Fibroblast of lung (primary cell): ENCODE measurements around the gene ARL5B. TPM values are rescaled to one million over a fixed set of nuclear protein-coding genes. Genes with fewer than 3 reads are reported as not detected.

Experiments used
- DNase-seq, 2 donors: peaks; one replicate each; pipeline versions ENCODE4 v3.0.0 to v3.0.0-alpha.2; 2010; ENCODE audit warnings: low read depth in 2 of 2
- H2AFZ ChIP-seq: 2 replicates; pipeline ENCODE4 v1.5.1; 2012; ENCODE audit warnings: low read length, control low read depth, inconsistent platforms
- H3K27ac ChIP-seq: 2 replicates; pipeline ENCODE4 v1.5.1; 2011; ENCODE audit warnings: low read length, control low read depth; ENCODE audit not compliant: insufficient read depth
- H3K27me3 ChIP-seq: 2 replicates; pipeline ENCODE4 v1.5.1; 2011; ENCODE audit warnings: mild to moderate bottlenecking, low read length; ENCODE audit not compliant: control insufficient read depth, insufficient read depth
- H3K36me3 ChIP-seq: 2 replicates; pipeline ENCODE4 v1.5.1; 2011; ENCODE audit warnings: low read length; ENCODE audit not compliant: control insufficient read depth, insufficient read depth
- H3K4me1 ChIP-seq: 2 replicates; pipeline ENCODE4 v1.5.1; 2011; ENCODE audit warnings: low read length; ENCODE audit not compliant: control insufficient read depth, insufficient read depth; ENCODE audit errors: extremely low read depth
- H3K4me2 ChIP-seq: 2 replicates; pipeline ENCODE4 v1.5.1; 2011; ENCODE audit warnings: low read length, control low read depth; ENCODE audit not compliant: insufficient read depth; ENCODE audit errors: extremely low read depth
- H3K4me3 ChIP-seq, 4 experiments: fragments of 200-600 bp in 1 of 4; sonication (generic) in 1 of 4; replicated peaks in 1 of 4; 2 replicates each; pipeline ENCODE4 v1.5.1; 2011 to 2016; ENCODE audit warnings: low read length in 4 of 4, low read depth in 3 of 4, mild to moderate bottlenecking in 3 of 4, control low read depth in 2 of 4, inconsistent platforms in 1 of 4, mixed read lengths in 1 of 4; ENCODE audit not compliant: insufficient read depth in 1 of 4; ENCODE audit errors: control extremely low read depth in 1 of 4
- H3K79me2 ChIP-seq: 2 replicates; pipeline ENCODE4 v1.5.1; 2012; ENCODE audit warnings: mild to moderate bottlenecking, low read length, inconsistent platforms; ENCODE audit not compliant: control insufficient read depth, insufficient read depth
- H3K9ac ChIP-seq: 2 replicates; pipeline ENCODE4 v1.5.1; 2011; ENCODE audit warnings: mild to moderate bottlenecking, low read length, control low read depth; ENCODE audit not compliant: insufficient read depth
- H3K9me3 ChIP-seq: 2 replicates; pipeline ENCODE4 v1.5.1; 2012; ENCODE audit warnings: low read depth, low read length; ENCODE audit not compliant: control insufficient read depth, insufficient read depth
- H4K20me1 ChIP-seq: 2 replicates; pipeline ENCODE4 v1.5.1; 2011; ENCODE audit warnings: low read length; ENCODE audit not compliant: control insufficient read depth, insufficient read depth; ENCODE audit errors: extremely low read depth
- EZH2 ChIP-seq: IDR thresholded peaks from 2 replicates; pipeline ENCODE4 v1.5.1; 2012; ENCODE audit warnings: low read length, control low read depth, mild to moderate bottlenecking; ENCODE audit errors: missing control alignments
- polyA plus RNA-seq, 2 donors: library from polyadenylated mRNA; depleted of rRNA in 1 of 2; stranded (reverse) in 1 of 2; unstranded in 1 of 2; fragments of >200 nt; gene quantifications; 2 replicates each; pipeline ENCODE4 v1.2.1, GENCODE V29; 2011 to 2012; ENCODE audit warnings: missing spikeins in 1 of 2
- total RNA-seq: library from RNA; depleted of rRNA; stranded (reverse); fragments of >200 nt; gene quantifications from 2 replicates; pipeline ENCODE4 v1.2.1, GENCODE V29; 2014
- TF ChIP-seq, protein P1 (sequence below), 2 donors: IDR thresholded peaks in 1 of 2; conservative IDR thresholded peaks in 1 of 2; 1 replicate in 1 of 2; 2 replicates in 1 of 2; pipeline ENCODE4 v1.5.1; 2011 to 2012; ENCODE audit warnings: low read length in 2 of 2, control low read depth in 1 of 2, inconsistent platforms in 1 of 2, low read depth in 1 of 2, mild to moderate bottlenecking in 1 of 2

Gene ARL5B
- total and polyA plus RNA-seq, 2 donors (not counting 1 experiment from before 2014, with no cell fraction given), result 8.7 to 8.8 TPM

DNA sequence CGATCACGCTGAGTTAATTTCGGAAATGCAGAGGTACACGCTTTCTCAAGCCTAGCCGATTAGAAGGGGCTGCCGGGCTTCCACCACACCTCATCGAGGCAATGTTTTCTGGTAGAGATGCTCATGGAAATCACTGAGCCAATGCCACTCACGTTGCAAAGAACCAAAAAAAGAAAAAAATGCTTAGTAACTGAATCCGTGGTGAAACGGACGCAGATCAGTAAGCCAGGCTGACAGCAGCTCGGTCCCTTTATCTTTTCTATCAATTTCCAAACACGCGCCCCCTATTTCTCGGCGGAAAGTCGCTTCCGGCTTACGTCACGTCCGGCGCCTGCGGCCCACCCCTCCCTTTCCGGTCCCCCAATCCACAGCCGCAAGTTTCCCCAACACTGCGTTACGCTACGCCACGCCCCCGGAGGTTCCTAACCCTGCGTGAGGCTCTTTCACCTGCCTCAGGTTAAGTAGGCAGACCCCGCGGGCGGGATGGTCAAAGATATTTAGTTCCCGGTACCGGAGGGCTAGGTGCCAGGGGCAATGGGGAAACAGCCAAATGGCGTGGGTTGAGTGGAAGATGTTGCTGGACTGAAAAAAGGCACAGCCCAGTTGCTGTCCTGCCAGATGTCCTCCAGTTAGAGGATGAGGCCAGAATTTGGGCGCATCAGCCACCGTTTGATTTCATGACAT lies 7.8 kb upstream of the ARL5B start, which contains the start of gene NSUN6:
Gene NSUN6, minus strand, starts transcription at position 264 of the 684 bp plus-strand sequence. CDS start 384 bp downstream, outside the sequence.
- Histone ChIP-seq H3K4me2 (peak within 1 kb of the TSS; percentile 90), H3K9me3 (no peaks in the 10 kb centered on the region), H3K79me2 (peaks cover 2% of the 10 kb centered on the region), H4K20me1 (no peaks in the 10 kb centered on the region), H3K9ac (peak within 1 kb of the TSS; percentile 85), H3K4me3 (peak within 1 kb of the TSS; percentile 65 to 98 (median 90)), H3K4me1 (peaks cover 2% of the 10 kb centered on the region), H3K27me3 (no peaks in the 10 kb centered on the region), H3K27ac (peak within 1 kb of the TSS; percentile 92), H2AFZ (peak within 1 kb of the TSS; percentile 98), H3K36me3 (no peaks in the 10 kb centered on the region)
- DNase-seq, result peak; percentile 87 to 88
- TF ChIP-seq, protein P1, sequence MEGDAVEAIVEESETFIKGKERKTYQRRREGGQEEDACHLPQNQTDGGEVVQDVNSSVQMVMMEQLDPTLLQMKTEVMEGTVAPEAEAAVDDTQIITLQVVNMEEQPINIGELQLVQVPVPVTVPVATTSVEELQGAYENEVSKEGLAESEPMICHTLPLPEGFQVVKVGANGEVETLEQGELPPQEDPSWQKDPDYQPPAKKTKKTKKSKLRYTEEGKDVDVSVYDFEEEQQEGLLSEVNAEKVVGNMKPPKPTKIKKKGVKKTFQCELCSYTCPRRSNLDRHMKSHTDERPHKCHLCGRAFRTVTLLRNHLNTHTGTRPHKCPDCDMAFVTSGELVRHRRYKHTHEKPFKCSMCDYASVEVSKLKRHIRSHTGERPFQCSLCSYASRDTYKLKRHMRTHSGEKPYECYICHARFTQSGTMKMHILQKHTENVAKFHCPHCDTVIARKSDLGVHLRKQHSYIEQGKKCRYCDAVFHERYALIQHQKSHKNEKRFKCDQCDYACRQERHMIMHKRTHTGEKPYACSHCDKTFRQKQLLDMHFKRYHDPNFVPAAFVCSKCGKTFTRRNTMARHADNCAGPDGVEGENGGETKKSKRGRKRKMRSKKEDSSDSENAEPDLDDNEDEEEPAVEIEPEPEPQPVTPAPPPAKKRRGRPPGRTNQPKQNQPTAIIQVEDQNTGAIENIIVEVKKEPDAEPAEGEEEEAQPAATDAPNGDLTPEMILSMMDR (conservative IDR thresholded peaks at IDR 0.05 in 1 of 2, IDR thresholded peaks at IDR 0.05 in 1 of 2; ENCODE audit: low read depth in 1 of 2, low read length in 2 of 2), result peak in 1 of 2 donors; percentile 5
- TF ChIP-seq EZH2, result no peak

DNA sequence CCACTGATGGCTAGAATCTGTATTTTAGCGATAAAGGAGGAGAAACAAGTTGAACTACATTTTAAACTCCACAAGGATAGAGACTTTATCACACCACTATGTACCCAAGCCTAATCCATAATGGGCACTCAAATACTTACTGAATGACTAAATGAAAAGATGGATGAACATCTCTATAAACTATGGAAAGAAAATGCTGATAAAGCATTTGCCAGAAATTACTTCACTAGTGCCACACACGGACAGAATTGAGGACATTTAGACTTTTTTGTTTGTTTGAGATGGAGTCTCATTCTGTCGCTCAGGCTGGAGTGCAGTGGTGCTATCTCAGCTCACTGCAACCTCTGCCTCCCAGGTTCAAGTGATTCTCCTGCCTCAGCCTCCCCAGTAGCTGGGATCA lies 6.1 kb upstream of the ARL5B start:
- H3K27ac ChIP-seq, result no peak overlapping the region
- no peaks in the 10 kb centered on the region for H3K9me3 ChIP-seq
- peaks cover 2% of the 10 kb centered on the region for H3K4me1 ChIP-seq
- no peak for TF ChIP-seq EZH2
- TF ChIP-seq, protein P1 (conservative IDR thresholded peaks at IDR 0.05 in 1 of 2, IDR thresholded peaks at IDR 0.05 in 1 of 2; ENCODE audit: low read depth in 1 of 2, low read length in 2 of 2), result no peak
- H3K4me2 ChIP-seq, result no peak overlapping the region
- H3K36me3 ChIP-seq, result no peaks in the 10 kb centered on the region
- no peaks in the 10 kb centered on the region for H4K20me1 ChIP-seq
- no peak overlapping the region for H2AFZ ChIP-seq
- no peak overlapping the region for H3K9ac ChIP-seq
- DNase-seq, result no peak
- H3K27me3 ChIP-seq, result no peaks in the 10 kb centered on the region
- H3K79me2 ChIP-seq, result peaks cover 2% of the 10 kb centered on the region
- no peak overlapping the region for H3K4me3 ChIP-seq

DNA sequence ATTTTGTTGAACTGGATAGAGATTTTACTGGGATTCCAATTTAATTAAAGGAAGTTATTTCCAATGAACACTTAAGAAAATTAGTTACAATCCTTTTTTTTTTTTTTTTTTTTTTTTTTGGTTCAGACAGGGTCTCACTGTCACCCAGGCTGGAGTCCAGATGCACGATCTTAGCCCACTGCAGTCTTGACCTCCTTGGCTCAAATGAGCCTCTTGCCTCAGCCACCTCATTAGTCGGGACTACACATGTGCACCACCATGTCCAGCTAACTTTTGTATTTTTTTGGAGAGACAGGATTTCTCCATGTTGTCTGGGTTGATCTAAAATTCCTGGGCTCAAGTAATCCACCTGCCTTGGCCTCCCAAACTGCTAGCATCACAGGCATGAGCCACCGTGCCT lies 2.5 kb upstream of the ARL5B start:
- H3K27ac ChIP-seq, result no peak overlapping the region
- H4K20me1 ChIP-seq, result no peaks in the 10 kb centered on the region
- H3K36me3 ChIP-seq, result no peaks in the 10 kb centered on the region
- no peak overlapping the region for H3K4me2 ChIP-seq
- peaks cover 25% of the 10 kb centered on the region for H3K79me2 ChIP-seq
- no peak overlapping the region for H2AFZ ChIP-seq
- DNase-seq, result no peak
- H3K4me3 ChIP-seq, result no peak overlapping the region
- TF ChIP-seq, protein P1 (conservative IDR thresholded peaks at IDR 0.05 in 1 of 2, IDR thresholded peaks at IDR 0.05 in 1 of 2; ENCODE audit: low read depth in 1 of 2, low read length in 2 of 2), result no peak
- no peak for TF ChIP-seq EZH2
- no peaks in the 10 kb centered on the region for H3K9me3 ChIP-seq
- no peak overlapping the region for H3K9ac ChIP-seq
- H3K4me1 ChIP-seq, result peaks cover 4% of the 10 kb centered on the region
- no peaks in the 10 kb centered on the region for H3K27me3 ChIP-seq
